GM23248 (cell line): ENCODE results near the gene JADE2.

Experiments
- EZH2 ChIP-seq: fragments of 200-600 bp; sonication (generic); IDR thresholded peaks from 2 replicates; pipeline ENCODE4 v1.6.1; 2018; ENCODE audit warnings: antibody characterized with exemption, mild to moderate bottlenecking; ENCODE audit not compliant: insufficient read depth, poor library complexity, severe bottlenecking
- EZH2phosphoT487 ChIP-seq: fragments of 200-600 bp; sonication (generic); IDR thresholded peaks from 2 replicates; pipeline ENCODE4 v1.6.1; 2018; ENCODE audit warnings: antibody characterized with exemption, moderate library complexity, mild to moderate bottlenecking, low read depth; ENCODE audit not compliant: insufficient read depth

DNA sequence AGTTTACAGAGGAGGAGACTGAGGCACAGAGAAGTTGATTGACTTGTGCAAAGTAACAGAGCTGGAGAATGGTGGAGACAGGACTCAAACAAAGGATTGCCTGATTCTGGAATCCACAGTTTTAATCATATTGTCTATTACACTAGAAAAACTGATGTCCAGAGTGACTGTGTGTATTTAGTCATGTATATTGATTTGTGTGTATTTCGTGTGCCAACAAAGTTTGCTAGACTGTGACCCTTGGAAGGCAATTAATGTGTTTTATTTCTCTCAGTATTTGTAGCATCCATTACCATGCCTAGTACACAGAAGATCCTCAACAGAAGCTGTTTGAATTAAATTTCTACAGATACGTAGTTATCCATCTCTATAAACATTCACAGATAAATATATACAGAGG is 5.5 kb upstream of the JADE2 start:
- TF ChIP-seq EZH2 = no peak
- no peak for TF ChIP-seq EZH2phosphoT487
